Panc1 (cell line): Measurements from ENCODE around the gene CORIN.

Experiments used
- CTCF ChIP-seq: fragments of 450-650 bp; IDR thresholded peaks from 2 replicates; pipeline ENCODE4 v1.5.1; 2017; ENCODE audit warnings: mild to moderate bottlenecking
- POLR2AphosphoS5 ChIP-seq: IDR thresholded peaks from 2 replicates; pipeline ENCODE4 v1.6.1; 2012; ENCODE audit warnings: mild to moderate bottlenecking, low read depth, low read length, moderate library complexity
- REST ChIP-seq, 2 experiments: IDR thresholded peaks; 2 replicates each; pipeline ENCODE4 v1.6.1; 2011 to 2012; ENCODE audit warnings: low read depth in 2 of 2, control low read depth in 1 of 2, low read length in 1 of 2, mild to moderate bottlenecking in 1 of 2, moderate library complexity in 1 of 2; ENCODE audit not compliant: insufficient read depth in 1 of 2
- SIN3A ChIP-seq: IDR thresholded peaks from 2 replicates; pipeline ENCODE4 v1.6.1; 2012; ENCODE audit warnings: low read depth, mild to moderate bottlenecking, low read length, moderate library complexity, borderline replicate concordance; ENCODE audit not compliant: insufficient read depth
- TCF7L2 ChIP-seq: IDR thresholded peaks from 2 replicates; pipeline ENCODE4 v1.6.1; 2011; ENCODE audit warnings: mild to moderate bottlenecking, low read depth, low read length, inconsistent platforms

GRCh38 chr4:47561331-47561730, 276.5 kb downstream of the CORIN start:
- TF ChIP-seq CTCF (no peak), REST (IDR thresholded peaks at IDR 0.05; ENCODE audit: insufficient read depth in 1 of 2, low read depth in 2 of 2, low read length in 1 of 2) (no peak), POLR2AphosphoS5 (no peak), SIN3A (no peak), TCF7L2 (no peak)
